Activated CD4-positive, alpha-beta T cell treated with anti-CD3 and anti-CD28 coated beads, Interleukin-2, amount 50 U/mL, for 4 hours (primary cell): ENCODE results near the gene CLTC.
"Not testable (repeated sequence)": the region's sequence is repeated elsewhere in the genome, so short reads cannot be mapped to it uniquely, and the experiment has no call there.

Source experiments
- DNase-seq, 2 experiments: peaks; one replicate each; pipeline ENCODE4 v3.0.0-alpha.2; 2020

The CLTC gene

DNA sequence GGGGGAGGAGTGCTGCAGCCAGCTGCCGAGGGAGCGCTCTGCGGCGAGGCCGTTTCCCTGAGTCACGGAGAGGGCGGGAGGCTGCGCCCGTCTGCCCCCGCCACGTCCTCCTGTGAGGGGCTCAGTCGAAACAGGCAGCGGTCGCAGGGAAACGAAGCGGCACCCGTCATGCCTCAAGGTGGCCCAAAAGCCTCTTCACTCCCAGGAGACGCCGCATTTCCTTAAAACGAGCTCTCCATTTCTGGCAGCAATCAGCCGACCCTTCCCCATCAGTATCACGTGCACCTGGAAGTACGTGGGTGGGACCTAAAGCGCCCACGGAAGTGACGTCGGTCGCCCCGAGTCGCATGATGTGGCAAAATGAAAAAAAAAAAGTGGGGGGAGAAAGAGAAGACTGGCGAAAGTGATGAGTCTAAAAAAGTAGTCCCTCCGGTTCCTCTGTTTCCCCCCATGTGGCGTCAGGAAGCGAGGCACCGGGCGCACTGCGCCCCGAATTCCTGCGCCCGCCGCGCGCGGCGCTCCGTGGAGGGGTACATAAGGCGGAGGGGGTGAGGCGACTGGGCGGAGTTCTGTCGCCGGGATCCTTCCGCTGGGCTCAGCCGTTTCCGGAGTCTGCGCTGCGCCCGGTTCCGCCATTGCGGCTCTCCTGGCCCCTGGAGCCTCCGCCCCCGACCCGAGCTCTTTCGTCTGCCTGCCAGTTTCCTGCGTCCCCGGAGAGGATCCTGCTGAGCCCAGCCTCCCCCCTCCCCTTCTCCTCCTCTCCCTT lies at the start of gene CLTC:
Gene CLTC, plus strand, starts transcription at position 598 of the 766 bp plus-strand sequence. CDS start 237 bp downstream, outside the sequence.
- DNase-seq = peak; percentile 92 to 93

DNA sequence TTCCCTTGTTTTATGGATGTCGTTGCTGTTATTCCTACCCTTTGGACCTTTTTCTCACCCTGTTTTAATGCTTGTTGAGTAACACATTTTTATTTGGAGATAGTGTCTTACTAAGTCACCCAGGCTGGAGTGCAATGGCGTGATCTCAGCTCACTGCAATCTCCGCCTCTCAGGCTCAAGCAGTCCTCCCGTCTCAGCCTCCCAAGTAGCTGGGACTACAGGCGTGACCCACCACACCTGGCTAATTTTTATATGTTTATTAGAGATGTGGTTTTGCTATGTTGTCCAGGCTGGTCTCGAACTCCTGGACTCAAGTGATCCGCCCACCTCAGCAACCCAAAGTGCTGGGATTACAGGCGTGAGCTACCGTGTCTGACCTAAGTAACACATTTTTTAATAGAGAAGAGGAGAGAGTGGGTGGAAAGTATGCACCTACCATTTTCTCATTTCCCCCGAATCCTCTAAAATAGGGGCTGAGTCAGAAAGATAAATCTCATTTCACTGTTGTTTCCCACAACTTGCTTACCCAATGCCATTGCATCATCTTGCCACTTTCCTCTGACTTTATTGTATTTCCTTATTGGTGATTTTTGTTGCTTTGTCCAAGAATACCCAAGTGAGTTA lies 47.3 kb upstream of the CLTC start:
- DNase-seq = no peak

DNA sequence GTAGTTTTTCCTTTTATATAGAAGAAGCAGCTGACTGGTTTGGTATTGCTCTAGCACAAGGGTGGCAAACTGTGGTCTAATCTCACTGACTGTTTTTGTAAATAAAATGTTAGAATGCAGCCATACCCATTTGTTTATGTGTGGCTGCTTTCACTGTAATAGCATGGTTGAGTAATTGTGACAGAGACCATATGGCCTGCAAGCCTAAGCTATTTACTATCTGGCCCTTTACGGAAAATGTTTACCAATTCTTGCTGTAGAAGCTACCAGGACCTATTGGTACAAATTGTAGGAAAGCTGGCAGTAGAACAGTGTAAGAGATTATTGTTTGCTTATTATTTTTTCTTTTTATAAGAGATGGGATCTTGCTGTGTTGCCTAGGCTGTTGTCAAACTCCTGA lies 35.5 kb upstream of the CLTC start:
- DNase-seq = not testable (repeated sequence)

DNA sequence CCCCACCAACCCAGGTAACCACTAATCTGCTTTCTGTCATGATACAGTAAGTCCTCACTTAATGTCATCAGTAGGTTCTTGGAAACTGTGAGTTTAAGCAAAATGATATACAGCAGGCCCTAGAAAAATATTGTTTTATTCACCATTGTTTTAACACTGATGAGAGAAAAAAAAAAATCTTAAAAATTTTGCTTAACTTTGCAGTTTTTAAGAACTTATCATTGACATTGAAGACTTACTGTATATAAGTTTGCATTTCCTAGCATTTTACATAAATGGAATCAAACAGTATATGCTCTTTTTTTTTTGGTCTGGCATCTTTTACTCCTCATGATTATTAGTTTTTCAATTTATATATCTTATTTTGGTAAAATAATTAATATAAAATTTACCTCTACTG lies 19.5 kb upstream of the CLTC start:
- no peak for DNase-seq

DNA sequence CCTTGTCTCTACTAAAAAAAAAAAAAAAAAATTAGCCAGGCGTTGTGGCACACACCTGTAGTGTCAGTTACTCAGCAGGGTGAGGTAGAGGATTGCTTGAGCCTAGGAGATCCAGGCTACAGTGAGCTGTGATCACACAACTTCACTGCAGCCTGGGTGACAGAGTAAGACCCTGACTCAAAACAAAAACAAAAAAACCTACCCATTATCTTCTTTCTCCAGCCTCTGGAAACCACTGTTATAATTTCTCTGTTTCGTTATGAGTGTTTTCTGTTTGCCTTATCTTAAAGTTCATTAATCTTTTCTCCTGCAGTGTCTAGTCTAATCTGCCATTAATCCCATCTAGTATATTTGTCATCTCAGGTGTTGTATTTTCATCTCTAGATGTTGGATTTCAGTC lies 18.6 kb upstream of the CLTC start:
- no peak for DNase-seq

DNA sequence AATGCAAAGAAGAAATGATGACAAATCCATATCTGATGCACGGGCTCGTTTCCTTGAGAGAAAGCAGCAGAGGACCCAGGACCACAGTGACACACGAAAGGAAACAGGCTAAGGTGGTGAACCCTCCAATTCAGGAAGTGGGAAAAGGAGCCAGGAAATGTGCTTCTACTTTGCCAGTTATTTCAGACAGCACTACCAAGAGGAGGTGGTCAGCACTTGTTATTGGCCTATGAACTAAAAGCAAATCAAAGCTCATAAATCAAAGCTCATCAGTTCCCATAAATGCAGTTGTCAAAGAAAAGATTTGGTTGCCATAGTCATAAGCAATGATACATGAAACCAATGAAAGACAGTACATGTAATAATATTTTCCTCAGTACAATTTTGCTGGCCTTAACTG lies 12.6 kb upstream of the CLTC start:
- no peak for DNase-seq

DNA sequence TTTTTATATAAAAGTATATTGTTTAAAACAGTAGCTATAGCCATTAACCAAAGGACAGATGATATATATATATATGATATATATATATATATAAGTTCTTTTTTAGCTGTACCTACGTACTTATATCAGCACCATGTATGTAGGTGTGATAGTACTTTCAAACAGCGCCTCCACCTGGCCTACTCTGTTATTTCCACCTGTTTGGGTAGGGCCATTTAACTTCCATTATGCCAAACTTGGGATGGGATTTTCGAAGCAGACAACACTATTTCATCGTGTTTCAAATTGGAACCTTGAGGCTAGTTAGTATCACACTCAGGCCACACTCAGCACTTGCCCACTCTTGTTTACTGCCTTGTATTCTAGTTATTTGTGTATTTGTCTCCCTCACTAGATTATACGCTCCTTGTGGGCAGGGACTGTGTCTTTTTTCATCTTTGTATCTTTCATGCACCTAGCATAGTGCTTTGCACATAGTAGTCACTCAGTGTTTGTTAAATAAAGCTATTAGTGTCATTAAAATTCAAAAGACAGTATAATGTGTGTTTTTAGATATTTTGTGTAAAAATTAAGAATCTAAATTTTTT lies 11.8 kb upstream of the CLTC start:
- peak; percentile 7 to 19 for DNase-seq

DNA sequence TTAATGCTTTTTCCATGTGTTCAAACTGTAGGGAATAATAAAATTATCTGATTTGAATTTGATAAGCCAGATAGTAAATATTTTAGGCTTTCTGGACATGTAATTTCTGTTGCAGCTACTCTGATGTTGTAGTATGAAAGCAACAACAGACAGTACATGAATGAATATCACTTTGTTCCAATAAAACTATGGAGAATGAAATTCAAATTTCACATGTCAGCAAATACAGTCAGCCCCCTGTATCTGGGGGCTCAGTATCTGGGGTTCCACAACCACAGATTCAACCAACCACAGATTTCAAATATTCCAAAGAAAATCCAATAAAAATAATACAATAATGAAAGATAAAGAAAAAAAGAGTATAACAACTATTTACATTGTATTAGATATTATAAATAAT lies 8.2 kb upstream of the CLTC start:
- no peak for DNase-seq

DNA sequence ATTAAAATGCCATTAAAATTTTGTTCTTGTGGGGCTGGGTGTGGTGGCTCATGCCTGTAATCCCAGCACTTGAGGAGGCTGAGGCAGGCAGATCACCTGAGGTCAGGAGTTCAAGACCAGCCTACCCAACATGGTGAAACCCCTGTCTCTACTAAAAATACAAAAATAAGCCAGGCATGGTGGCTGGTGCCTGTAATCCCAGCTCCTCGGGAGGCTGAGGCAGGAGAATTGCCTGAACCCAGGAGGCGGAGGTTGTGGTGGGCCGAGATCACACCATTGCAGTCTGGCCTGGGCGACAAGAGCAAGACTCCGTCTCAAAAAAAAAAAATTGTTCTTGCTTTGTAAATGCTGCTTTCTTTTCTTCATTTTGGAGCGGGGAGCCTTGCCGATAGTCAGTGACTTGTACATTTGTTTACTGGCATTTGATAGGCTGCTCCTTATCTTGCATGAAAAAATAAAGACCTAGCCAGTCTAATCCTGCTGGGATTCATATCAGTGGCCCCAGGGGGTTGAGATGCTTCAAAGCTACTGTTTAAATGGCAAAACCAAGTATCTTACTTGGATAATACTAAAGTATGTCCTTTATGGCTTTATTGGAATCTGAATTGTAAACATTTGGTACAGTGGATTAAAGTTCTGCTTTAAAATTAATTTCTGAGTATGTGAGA lies 3.3 kb upstream of the CLTC start:
- DNase-seq = no peak

DNA sequence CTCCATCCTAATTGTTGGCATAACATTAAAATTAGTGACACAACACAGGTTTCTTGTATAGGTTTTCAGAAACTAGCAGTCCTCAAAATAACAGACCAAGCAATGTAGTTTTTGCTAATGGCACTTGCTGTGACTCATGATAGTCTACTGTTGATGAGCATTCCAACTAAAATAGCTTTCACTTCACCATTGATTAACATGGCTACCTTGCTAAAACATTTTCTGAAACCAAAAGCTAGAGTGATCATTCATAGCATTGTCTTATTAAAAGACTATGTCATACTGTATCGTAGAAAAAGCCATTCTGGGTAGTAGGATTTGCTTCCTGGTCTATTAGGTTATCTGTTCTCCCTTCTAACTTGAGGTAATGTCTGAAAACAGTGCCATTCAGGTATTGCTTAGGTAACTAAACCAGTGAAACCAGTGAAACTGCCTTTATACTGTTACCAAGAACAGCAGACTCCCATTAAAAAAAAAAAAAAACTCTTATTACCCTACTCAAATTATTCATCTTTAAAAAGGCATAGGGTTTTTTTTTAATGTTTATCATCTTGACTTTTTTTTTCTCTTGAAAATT lies 2.5 kb upstream of the CLTC start:
- no peak for DNase-seq

DNA sequence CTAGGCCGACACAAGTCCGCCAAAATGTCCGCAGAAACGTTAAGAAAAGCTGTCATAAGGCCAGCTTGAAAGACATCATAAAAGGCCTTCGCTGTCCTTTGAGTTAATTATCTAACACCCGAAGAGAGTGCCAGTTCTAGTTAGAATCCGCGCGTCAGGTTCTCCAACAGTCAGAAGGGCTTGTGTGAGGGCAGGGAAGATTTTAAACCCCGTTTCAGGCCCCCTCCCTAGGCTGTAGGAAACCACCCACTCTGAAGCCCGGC lies 729 bp upstream of the CLTC start:
- DNase-seq = no peak

DNA sequence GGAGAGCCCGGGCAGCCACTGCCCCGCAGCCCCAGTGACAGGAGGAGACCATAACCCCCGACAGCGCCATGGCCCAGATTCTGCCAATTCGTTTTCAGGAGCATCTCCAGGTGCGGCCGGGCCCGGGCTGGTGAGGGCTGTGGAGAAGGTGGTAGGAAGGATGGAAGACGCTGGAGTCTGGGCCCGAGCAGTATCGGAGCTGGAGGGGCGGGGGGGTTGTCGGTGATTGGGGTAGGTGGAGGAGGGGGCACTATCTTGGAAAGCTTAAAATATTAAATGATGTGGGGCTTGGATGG lies 317 bp downstream of the CLTC start:
- DNase-seq = no peak

DNA sequence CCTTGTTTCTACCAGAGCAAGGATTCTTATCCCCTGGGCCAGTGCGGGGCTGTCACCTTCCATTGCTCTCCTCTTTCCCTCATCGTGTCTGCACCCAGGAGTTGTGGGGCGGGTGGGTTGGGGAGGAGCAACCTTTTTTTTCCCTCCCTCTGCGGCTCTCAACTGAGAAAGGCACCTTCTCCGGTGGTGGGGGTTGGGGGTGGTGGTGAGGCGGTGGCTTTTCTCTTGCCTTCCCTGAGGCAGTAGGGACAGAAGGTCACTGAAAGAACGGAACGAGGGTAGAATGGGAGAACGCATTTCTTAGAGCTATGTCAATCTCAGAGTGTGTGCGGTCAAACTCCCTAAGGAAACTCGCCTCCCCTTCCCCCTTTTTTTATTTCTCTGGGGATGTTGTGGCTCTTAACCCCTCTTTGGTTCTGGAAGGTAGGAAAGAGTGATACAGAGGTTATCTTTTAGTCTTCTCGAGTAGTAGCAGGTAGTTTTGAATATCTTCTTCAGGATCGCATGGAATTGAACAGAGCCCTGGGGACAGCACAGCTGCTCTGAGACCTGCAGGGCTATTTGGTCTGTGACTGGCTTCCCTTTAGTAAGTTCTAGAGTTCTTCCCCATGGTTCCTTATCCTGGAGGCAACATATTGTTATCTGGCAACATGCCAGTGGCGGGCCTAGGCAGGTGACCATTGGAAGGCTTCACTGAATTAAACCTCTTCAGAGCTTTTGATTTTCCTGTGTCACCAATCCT lies 994 bp downstream of the CLTC start:
- peak; percentile 43 to 47 for DNase-seq

DNA sequence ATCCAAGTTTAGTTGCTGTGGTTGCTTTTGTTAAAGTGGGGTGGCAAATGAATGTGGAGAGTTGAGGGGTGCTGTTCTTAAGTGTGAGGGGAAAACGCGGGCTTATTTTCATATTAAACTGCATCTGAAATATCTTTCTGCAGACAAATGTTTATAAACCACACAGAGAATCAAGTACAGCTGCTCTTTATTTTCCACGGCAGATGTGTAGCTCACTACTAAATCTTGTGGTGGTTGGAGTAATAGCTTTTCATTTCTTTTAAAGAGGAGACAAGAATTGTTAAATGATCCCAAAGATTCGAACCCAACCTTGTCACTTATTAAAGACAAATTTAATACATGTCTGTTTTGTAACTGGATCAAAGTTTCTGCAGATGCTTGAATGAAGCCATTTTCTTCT lies 2.1 kb downstream of the CLTC start:
- DNase-seq = no peak

DNA sequence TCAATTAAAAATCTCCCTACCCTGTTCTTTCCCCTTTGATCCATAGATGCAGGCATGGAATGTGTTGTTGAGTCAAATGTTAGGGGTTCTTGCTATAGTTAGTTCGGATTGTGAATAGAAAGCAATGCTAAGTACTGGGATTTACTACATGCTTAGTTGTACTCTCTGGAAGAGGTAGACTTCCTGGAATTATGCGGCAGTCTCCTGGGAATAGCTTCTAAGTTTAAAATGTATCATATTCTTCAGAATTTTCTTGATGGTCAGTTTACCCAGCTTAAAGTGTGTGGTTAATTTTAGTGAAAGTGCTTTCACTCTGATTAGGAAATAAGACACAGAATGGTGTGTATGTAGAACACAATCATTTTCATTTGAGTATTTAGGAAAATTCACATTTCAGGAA lies 3.5 kb downstream of the CLTC start:
- DNase-seq = no peak

DNA sequence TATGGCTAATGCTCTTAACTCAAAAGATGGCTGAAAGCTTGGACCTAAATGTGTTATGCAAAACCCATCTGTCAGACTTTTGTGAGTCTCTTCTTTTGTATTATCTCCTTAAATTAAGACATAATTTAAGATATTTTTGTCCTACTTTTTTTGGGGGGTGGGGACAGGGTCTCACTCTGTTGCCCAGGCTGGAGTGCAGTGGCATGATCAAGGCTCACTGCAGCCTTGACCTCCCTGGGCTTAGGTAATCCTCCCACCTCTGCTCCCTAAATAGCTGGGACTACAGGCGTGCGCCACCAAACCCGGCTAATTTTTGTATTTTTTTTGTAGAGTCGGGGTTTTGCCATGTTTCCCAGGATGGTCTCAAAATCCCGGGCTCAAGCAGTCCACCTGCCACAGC lies 7.1 kb downstream of the CLTC start:
- no peak for DNase-seq

DNA sequence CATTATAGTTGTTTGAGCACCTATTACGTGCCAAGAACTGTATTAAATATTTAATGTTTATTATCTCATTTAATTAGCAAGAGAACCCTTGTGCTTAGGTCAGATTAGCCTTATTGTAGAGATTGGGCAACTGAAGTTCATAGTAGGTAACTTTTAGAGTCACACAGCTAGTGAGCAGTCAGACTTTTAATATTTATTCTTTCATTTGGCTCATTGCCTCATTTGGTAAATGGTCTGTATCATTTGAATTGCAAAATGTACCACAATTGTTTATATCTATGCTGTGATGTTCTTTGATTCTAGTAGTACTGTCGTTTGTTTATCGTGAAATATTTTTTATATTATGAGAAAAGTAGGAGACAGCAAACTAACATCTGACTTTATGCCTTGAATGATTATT lies 7.6 kb downstream of the CLTC start:
- no peak for DNase-seq

DNA sequence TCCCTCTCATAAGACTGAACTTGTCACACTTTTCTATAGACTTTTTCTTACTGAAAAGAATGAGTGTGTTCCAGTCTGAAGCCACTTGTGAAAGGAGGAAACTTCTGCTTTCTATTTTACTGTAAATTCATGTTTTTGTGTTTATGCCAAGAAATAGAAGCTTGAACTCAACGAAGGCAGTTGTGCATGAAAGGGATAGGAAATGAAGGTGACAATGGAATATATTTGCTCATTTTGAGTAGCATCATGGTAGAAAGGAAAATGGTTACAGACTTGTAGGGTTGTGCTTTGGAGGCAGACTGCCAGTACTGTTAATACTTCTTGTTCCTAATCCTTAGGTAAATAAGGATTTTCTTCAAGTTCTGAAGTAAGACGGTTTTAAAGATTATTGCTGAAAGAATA lies 8.1 kb downstream of the CLTC start:
- DNase-seq = no peak

DNA sequence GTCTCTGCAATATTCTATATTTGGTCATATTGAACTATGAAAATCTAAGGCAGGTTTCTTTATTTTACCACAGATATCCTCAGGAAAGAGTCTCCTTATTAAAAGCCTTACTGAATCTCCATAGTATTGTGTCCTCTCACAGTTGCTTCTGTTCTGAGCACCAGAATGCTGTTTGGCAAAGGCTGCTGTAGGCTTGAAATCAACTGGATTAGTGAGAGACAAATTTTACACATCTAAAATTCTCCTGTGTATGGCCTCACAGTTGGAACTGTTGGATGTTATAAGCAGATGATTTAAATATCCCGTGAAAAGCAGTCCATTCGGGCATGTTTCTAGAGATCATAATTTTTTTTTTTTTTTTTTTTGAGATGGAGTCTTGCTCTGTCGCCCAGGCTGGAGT lies 9.5 kb downstream of the CLTC start:
- no peak for DNase-seq

DNA sequence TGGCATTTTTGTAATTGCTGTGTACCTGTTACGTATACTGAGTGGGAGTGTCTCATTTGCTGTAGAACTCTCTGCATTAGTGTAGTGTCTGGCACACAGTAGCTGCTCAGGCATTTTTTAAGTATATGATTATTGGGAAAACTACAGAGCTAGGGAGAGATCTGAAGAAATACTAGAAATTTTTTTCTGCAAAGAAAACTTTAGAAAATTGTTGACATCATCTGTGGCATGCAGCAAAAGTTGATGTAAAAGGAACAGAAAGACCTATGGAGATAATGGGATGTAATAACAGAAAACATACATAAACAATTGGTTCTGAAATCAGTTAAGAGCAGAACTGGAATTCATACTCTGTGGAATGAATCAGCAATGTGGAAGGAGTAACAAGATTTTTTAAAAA lies 11.6 kb downstream of the CLTC start:
- no peak for DNase-seq

DNA sequence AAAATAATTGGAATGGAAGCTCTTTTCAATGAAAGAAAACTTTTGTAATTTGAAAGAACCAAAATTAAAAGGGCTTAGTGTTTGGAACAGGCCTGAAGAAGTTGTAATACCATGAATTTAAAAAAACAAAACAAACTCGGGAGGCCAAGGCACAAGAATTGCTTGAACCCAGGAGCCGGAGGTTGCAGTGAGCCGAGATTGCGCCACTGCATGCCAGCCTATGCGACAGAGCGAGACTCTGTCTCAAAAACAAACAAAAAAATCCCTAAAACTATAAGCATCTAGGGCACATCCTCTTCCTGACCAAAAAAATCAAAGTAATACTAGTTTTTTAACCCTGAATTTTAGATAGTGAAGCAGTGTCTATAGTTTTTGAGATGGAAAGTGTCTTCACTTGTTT lies 12.7 kb downstream of the CLTC start:
- no peak for DNase-seq

DNA sequence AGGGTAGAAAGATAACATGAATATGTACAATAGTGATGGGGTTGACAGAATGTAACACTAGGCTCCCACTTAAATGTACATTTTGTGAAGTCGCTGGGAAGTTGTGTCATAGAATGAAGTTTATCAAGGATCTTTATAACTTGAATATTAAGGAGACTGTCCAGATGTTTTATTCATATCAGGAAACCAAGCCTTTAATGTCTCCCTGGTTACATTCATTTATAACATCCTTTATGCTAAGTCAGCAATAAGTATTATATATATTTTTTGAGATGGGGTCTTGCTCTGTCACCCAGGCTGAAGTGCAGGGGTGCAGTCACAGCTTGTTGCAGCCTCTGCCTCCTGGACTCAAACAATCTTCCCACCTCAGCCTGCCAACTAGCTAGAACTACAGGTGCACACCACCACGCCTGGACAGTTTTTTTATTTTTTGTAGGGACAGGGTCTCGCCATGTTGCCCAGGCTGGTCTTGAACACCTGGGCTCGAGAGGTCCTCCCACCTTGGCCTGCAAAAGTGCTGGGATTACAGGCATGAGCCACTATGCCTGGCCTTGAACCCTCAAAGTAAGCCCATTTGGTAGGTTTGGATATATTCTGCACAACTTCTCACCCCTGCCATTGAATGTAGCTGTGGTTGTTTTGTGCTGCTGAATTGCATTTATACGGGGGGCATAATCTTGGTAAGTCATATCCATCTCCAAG lies 14.1 kb downstream of the CLTC start:
- DNase-seq = no peak
